ENCODE measurements around the gene HSH2D. TPM values are rescaled to one million over a fixed set of nuclear protein-coding genes. Genes with fewer than 3 reads are reported as not detected.

HSH2D gene
- total and polyA plus RNA-seq, 9 of the 15 experiments (the other 6 are each of a cell fraction or from before 2014, with no cell fraction given) = 0.03 to 1.1 (median 0.35) TPM; not detected in 1

DNA sequence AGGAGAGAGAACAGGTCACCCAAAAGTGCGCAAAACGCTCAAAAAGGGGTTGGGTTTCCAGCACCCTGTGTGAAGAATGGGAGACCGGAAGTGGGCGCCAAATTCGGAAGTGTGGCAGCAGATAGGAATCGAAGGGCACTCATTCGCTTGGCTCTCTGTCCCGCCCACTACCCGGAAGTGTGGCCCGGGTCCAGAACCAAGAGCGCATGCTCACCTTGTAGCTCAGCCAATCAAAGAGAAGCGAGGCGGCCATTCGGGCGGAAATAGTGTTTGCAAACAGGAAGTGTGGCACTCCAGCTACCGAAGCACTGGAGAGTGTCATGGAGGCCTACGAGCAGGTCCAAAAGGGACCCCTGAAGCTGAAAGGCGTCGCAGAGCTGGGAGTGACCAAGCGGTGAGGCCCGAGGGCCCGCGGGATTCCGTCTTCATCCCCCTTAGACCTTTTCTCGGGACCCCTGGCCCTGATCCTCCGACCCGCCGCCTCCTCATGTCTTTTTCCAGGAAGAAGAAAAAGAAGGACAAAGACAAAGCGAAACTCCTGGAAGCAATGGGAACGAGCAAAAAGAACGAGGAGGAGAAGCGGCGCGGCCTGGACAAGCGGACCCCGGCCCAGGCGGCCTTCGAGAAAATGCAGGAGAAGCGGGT is 41.8 kb downstream of the HSH2D start, which contains the start of gene FAM32A (continued):
- TF ChIP-seq YY1 (IDR thresholded peaks at IDR 0.05; ENCODE audit: borderline replicate concordance in 1 of 3, control insufficient read depth in 1 of 3, extremely low read depth in 1 of 3, insufficient read depth in 3 of 3, insufficient read length in 1 of 3, insufficient replicate concordance in 2 of 3, low read depth in 1 of 3, low read length in 2 of 3) (peak; percentile 78 to 97 (median 94)), SMAD1 (IDR thresholded peaks at IDR 0.05; ENCODE audit: low read depth, low read length, partially characterized antibody) (no peak), GABPA (tag; conservative IDR thresholded peaks at IDR 0.05; ENCODE audit: low read depth) (peak; percentile 99), ZNF717 (CRISPR knock-in tag; IDR thresholded peaks at IDR 0.05) (no peak), TAL1 (IDR thresholded peaks at IDR 0.05) (no peak), BDP1 (IDR thresholded peaks at IDR 0.05; ENCODE audit: insufficient read depth, insufficient read length) (no peak), ARID1B (IDR thresholded peaks at IDR 0.05) (no peak), GTF2A2 (tag; IDR thresholded peaks at IDR 0.05) (no peak), GATA2 (CRISPR knock-in tag; IDR thresholded peaks at IDR 0.05) (peak; percentile 67), ZBTB1 (CRISPR knock-in tag; IDR thresholded peaks at IDR 0.05; ENCODE audit: borderline replicate concordance, low read depth) (no peak), ILK (tag; IDR thresholded peaks at IDR 0.05; ENCODE audit: borderline replicate concordance, low read depth) (no peak), CEBPB (tag; IDR thresholded peaks at IDR 0.05) (no peak), ELF2 (CRISPR knock-in tag; IDR thresholded peaks at IDR 0.05) (peak; percentile 94), PHF20 (IDR thresholded peaks at IDR 0.05; ENCODE audit: partially characterized antibody) (peak; percentile 81)
- TF ChIP-seq, protein P1, sequence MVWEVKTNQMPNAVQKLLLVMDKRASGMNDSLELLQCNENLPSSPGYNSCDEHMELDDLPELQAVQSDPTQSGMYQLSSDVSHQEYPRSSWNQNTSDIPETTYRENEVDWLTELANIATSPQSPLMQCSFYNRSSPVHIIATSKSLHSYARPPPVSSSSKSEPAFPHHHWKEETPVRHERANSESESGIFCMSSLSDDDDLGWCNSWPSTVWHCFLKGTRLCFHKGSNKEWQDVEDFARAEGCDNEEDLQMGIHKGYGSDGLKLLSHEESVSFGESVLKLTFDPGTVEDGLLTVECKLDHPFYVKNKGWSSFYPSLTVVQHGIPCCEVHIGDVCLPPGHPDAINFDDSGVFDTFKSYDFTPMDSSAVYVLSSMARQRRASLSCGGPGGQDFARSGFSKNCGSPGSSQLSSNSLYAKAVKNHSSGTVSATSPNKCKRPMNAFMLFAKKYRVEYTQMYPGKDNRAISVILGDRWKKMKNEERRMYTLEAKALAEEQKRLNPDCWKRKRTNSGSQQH (CRISPR knock-in tag; IDR thresholded peaks at IDR 0.05) = no peak
- TF ChIP-seq, protein P2, sequence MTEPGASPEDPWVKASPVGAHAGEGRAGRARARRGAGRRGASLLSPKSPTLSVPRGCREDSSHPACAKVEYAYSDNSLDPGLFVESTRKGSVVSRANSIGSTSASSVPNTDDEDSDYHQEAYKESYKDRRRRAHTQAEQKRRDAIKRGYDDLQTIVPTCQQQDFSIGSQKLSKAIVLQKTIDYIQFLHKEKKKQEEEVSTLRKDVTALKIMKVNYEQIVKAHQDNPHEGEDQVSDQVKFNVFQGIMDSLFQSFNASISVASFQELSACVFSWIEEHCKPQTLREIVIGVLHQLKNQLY (CRISPR knock-in tag; conservative IDR thresholded peaks at IDR 0.05) = no peak
- TF ChIP-seq, protein P3, sequence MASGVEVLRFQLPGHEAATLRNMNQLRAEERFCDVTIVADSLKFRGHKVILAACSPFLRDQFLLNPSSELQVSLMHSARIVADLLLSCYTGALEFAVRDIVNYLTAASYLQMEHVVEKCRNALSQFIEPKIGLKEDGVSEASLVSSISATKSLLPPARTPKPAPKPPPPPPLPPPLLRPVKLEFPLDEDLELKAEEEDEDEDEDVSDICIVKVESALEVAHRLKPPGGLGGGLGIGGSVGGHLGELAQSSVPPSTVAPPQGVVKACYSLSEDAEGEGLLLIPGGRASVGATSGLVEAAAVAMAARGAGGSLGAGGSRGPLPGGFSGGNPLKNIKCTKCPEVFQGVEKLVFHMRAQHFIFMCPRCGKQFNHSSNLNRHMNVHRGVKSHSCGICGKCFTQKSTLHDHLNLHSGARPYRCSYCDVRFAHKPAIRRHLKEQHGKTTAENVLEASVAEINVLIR (CRISPR knock-in tag; IDR thresholded peaks at IDR 0.05) = no peak
- TF ChIP-seq, protein P4, sequence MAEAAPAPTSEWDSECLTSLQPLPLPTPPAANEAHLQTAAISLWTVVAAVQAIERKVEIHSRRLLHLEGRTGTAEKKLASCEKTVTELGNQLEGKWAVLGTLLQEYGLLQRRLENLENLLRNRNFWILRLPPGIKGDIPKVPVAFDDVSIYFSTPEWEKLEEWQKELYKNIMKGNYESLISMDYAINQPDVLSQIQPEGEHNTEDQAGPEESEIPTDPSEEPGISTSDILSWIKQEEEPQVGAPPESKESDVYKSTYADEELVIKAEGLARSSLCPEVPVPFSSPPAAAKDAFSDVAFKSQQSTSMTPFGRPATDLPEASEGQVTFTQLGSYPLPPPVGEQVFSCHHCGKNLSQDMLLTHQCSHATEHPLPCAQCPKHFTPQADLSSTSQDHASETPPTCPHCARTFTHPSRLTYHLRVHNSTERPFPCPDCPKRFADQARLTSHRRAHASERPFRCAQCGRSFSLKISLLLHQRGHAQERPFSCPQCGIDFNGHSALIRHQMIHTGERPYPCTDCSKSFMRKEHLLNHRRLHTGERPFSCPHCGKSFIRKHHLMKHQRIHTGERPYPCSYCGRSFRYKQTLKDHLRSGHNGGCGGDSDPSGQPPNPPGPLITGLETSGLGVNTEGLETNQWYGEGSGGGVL (CRISPR knock-in tag; IDR thresholded peaks at IDR 0.05) = no peak

Data from K562 (cell line).